A549 (cell line): Measurements from ENCODE around the gene POU6F1. TPM values are rescaled to one million over a fixed set of nuclear protein-coding genes. Genes with fewer than 3 reads are reported as not detected.
A peak's percentile ranks its signal among the peaks of the same experiment; 100 is the strongest.

ENCODE experiments used
- ATAC-seq, 2 experiments: fragments of 200-7000 bp in 1 of 2; fragments of >200 bp in 1 of 2; cut with Nextera tagmentation in 1 of 2; cut with Tn5 transposase in 1 of 2; 3 replicates each; pipeline versions ENCODE4 v1.8.0 to v1.9.1; 2018 to 2020; ENCODE audit warnings: mild to moderate bottlenecking in 1 of 2, moderate library complexity in 1 of 2
- CTCF ChIA-PET: fragments of 300-600 bp; sonication (Branson Sonifier 250); formaldehyde crosslinking; extraction: SDS; loops from one replicate; lab custom pipeline; 2021; ENCODE audit warnings: antibody characterized with exemption, inconsistent platforms; lab: Yijun Ruan, JAX
- POLR2A ChIA-PET: fragments of 350-600 bp; formaldehyde crosslinking; extraction: SDS; loops from one replicate; lab custom pipeline; 2021; ENCODE audit warnings: antibody characterized with exemption, inconsistent platforms; lab: Yijun Ruan, JAX
- DNase-seq, 2 experiments: peaks; one replicate each; pipeline versions ENCODE4 v3.0.0 to v3.0.0-alpha.2; 2011 to 2016; ENCODE audit warnings: low read depth in 1 of 2, low spot score in 1 of 2
- FAIRE-seq: peaks from 2 replicates; lab custom pipeline; 2011; peaks lifted over from hg19 to GRCh38; lab: Jason Lieb, UNC
- H3K27ac ChIP-seq, 2 experiments: fragments of >200 bp; sonication (Bioruptor Twin); formaldehyde crosslinking; 3 replicates each; pipeline ENCODE4 v1.5.1; 2016 to 2017
- H3K4me1 ChIP-seq: fragments of >200 bp; sonication (Bioruptor Twin); formaldehyde crosslinking; 3 replicates; pipeline ENCODE4 v1.6.1; 2016
- H3K4me2 ChIP-seq: fragments of >200 bp; sonication (Bioruptor Twin); formaldehyde crosslinking; 3 replicates; pipeline ENCODE4 v1.6.1; 2016
- H3K4me3 ChIP-seq: fragments of >200 bp; sonication (Bioruptor Twin); formaldehyde crosslinking; 3 replicates; pipeline ENCODE4 v1.5.1; 2016
- H3K9me3 ChIP-seq: fragments of >200 bp; sonication (Bioruptor Twin); formaldehyde crosslinking; 3 replicates; pipeline ENCODE4 v1.6.1; 2016
- EP300 ChIP-seq, 2 experiments: fragments of >200 bp; sonication (Bioruptor Twin); formaldehyde crosslinking; IDR thresholded peaks; 2 replicates in 1 of 2; 3 replicates in 1 of 2; pipeline ENCODE4 v1.6.1; 2016 to 2017
- JUNB ChIP-seq: fragments of >200 bp; sonication (Bioruptor Twin); formaldehyde crosslinking; IDR thresholded peaks from 2 replicates; pipeline ENCODE4 v1.6.1; 2016
- MAFK ChIP-seq: fragments of 450-650 bp; IDR thresholded peaks from 2 replicates; pipeline ENCODE4 v1.6.1; 2014; ENCODE audit not compliant: partially characterized antibody
- WGBS: methylation state at CpG from one replicate; pipeline ENCODE4 v1.1.6; 2017; ENCODE audit errors: missing lambda C conversion rate; 5-methylcytosine and 5-hydroxymethylcytosine counted together
- polyA plus RNA-seq, 4 experiments: library from polyadenylated mRNA; depleted of rRNA in 3 of 4; stranded (reverse); fragments of >200 nt; fragmentation: RNase III in 1 of 4; extraction: RNeasy Plus Mini Kit Qiagen cat#74134 plus additional on column Dnase treatment in 1 of 4; gene quantifications; 2 replicates in 3 of 4; 3 replicates in 1 of 4; pipeline ENCODE4 v1.2.3, GENCODE V29; 2011 to 2017
- small RNA-seq, 6 experiments: library from RNA; depleted of rRNA; stranded (forward); fragments of <200 nt; gene quantifications; one replicate each; pipeline ENCODE3, GENCODE V24; 2012
- TF ChIP-seq, protein P1 (sequence below): fragments of >200 bp; sonication (Bioruptor Twin); formaldehyde crosslinking; IDR thresholded peaks from 2 replicates; pipeline ENCODE4 v1.6.1; 2016

POU6F1 gene
- polyA plus RNA-seq, 2 of the 4 experiments (the other 2 are of a cell fraction), result 0.58 to 1.3 TPM

DNA sequence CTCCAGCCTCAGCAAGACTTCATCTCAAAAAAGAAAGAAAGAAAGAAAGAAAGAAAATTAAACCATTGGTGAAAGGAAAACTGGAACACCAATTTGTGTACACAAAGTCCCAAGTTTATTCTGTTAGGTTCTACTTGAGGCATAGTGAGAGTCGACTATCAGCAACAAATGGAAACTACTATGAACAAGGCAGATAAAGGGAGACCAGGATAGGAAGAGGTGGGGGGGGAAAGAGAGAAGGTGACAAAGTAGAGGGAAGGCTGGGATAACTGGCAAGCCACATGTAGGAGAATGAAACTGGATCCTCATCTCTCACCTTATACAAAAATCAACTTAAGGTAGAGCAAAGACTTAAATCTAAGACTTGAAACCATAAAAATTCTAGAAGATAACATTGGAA, 70.6 kb downstream of the POU6F1 start:
- Histone ChIP-seq H3K9me3 (no peaks in the 10 kb centered on the region), H3K4me2 (no peak overlapping the region), H3K4me1 (no peaks in the 10 kb centered on the region), H3K4me3 (no peak overlapping the region), H3K27ac (no peak overlapping the region)
- WGBS, result 73% methylated on average over 1 of the region's 1 CpG
- ChIA-PET CTCF (no interaction called here), POLR2A (no interaction called here)
- no peak for DNase-seq
- no peak for ATAC-seq
- TF ChIP-seq, protein P1, sequence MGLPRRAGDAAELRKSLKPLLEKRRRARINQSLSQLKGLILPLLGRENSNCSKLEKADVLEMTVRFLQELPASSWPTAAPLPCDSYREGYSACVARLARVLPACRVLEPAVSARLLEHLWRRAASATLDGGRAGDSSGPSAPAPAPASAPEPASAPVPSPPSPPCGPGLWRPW, result no peak
- no peak for TF ChIP-seq EP300 (IDR thresholded peaks at IDR 0.05)
- no peak for FAIRE-seq

DNA sequence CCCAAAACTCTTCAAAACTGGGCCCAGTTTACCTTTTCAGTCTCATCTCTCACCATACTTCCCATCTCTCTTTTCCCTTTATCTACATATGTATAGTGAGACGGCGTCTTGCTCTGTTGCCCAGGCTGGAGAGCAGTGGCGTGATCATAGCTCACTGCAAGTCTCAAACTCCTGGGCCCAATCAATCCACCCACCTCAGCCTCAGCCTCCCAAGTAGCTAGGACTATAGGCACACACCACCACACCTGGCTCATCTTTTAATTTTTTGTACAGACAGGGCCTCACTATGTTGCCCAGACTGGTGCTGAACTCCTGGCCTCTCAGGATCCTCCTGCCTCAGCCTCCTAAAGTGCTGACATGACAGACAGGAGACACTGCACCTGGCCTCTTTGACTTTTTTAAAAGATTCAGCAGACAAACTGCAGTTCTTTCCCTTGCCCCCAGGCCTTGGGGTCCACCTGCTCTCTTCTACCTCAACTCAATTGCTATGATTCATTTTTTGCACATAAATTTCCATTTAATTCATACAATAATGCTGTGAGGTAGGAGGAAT, 78.5 kb downstream of the POU6F1 start:
- CTCF ChIA-PET, result no interaction called here
- DNase-seq, result no peak
- Histone ChIP-seq H3K4me1 (no peaks in the 10 kb centered on the region), H3K4me2 (no peak overlapping the region), H3K4me3 (no peak overlapping the region), H3K9me3 (no peaks in the 10 kb centered on the region), H3K27ac (no peak overlapping the region)
- WGBS, result 96% methylated on average over 3 of the region's 3 CpGs
- no peak for ATAC-seq
- POLR2A ChIA-PET, result no interaction called here
- no peak for TF ChIP-seq JUNB
- peak; percentile 71 for TF ChIP-seq MAFK
- FAIRE-seq, result no peak

Small RNA genes lying within 50 kb of the gene (small RNA-seq; reads per million reads assigned to genes)
- gene RF00019 (0 reads per million in 6 experiments), gene RNU6-199P (0 reads per million in 6 experiments)

Other genes starting within 250 kb of the POU6F1 start
- gene SLC11A2, start 191.7 kb downstream of the POU6F1 start, polyA plus RNA-seq (2011; rRNA removed), result 80.7 and 82.6 TPM in 2 replicates
- 28.3 to 31.6 TPM (median 30.8 TPM) in 3 replicates for gene SLC11A2, start 191.7 kb downstream of the POU6F1 start, polyA plus RNA-seq (2017; fragmentation: RNase III; extraction: RNeasy Plus Mini Kit Qiagen cat#74134 plus additional on column Dnase treatment)
- gene LETMD1, start 169.7 kb downstream of the POU6F1 start, polyA plus RNA-seq (2011; rRNA removed), result 72.9 and 83.0 TPM in 2 replicates
- gene LETMD1, start 169.7 kb downstream of the POU6F1 start, polyA plus RNA-seq (2017; fragmentation: RNase III; extraction: RNeasy Plus Mini Kit Qiagen cat#74134 plus additional on column Dnase treatment), result 29.6 to 35.9 TPM (median 31.5 TPM) in 3 replicates
- gene CSRNP2, start 134.5 kb downstream of the POU6F1 start, polyA plus RNA-seq (2011; rRNA removed), result 20.3 and 21.6 TPM in 2 replicates
- gene CSRNP2, start 134.5 kb downstream of the POU6F1 start, polyA plus RNA-seq (2017; fragmentation: RNase III; extraction: RNeasy Plus Mini Kit Qiagen cat#74134 plus additional on column Dnase treatment), result 9.9 to 11.1 TPM (median 10.3 TPM) in 3 replicates
- 36.9 and 39.8 TPM in 2 replicates for gene TFCP2, start 44.9 kb downstream of the POU6F1 start, polyA plus RNA-seq (2011; rRNA removed)
- gene TFCP2, start 44.9 kb downstream of the POU6F1 start, polyA plus RNA-seq (2017; fragmentation: RNase III; extraction: RNeasy Plus Mini Kit Qiagen cat#74134 plus additional on column Dnase treatment), result 18.7 to 19.4 TPM (median 19.0 TPM) in 3 replicates
- 375 and 459 TPM in 2 replicates for gene DAZAP2, start 20.8 kb upstream of the POU6F1 start, polyA plus RNA-seq (2011; rRNA removed)
- 290 to 304 TPM (median 292 TPM) in 3 replicates for gene DAZAP2, start 20.8 kb upstream of the POU6F1 start, polyA plus RNA-seq (2017; fragmentation: RNase III; extraction: RNeasy Plus Mini Kit Qiagen cat#74134 plus additional on column Dnase treatment)
- gene SMAGP, start 52.4 kb upstream of the POU6F1 start, polyA plus RNA-seq (2011; rRNA removed), result 27.2 and 38.3 TPM in 2 replicates
- 14.8 to 16.4 TPM (median 15.5 TPM) in 3 replicates for gene SMAGP, start 52.4 kb upstream of the POU6F1 start, polyA plus RNA-seq (2017; fragmentation: RNase III; extraction: RNeasy Plus Mini Kit Qiagen cat#74134 plus additional on column Dnase treatment)
- gene BIN2, start 106.1 kb upstream of the POU6F1 start, polyA plus RNA-seq (2011; rRNA removed), result 0.52 and 0.57 TPM in 2 replicates
- gene BIN2, start 106.1 kb upstream of the POU6F1 start, polyA plus RNA-seq (2017; fragmentation: RNase III; extraction: RNeasy Plus Mini Kit Qiagen cat#74134 plus additional on column Dnase treatment), result 0.05 to 0.08 TPM in 2 of 3 replicates, not detected in the other
- gene CELA1, start 128.6 kb upstream of the POU6F1 start, polyA plus RNA-seq (2011; rRNA removed), result not detected in 2 replicates
- gene CELA1, start 128.6 kb upstream of the POU6F1 start, polyA plus RNA-seq (2017; fragmentation: RNase III; extraction: RNeasy Plus Mini Kit Qiagen cat#74134 plus additional on column Dnase treatment), result not detected in 3 replicates
- 3.9 and 4.3 TPM in 2 replicates for gene GALNT6, start 173.3 kb upstream of the POU6F1 start, polyA plus RNA-seq (2011; rRNA removed)
- 2.9 to 4.1 TPM (median 3.6 TPM) in 3 replicates for gene GALNT6, start 173.3 kb upstream of the POU6F1 start, polyA plus RNA-seq (2017; fragmentation: RNase III; extraction: RNeasy Plus Mini Kit Qiagen cat#74134 plus additional on column Dnase treatment)
- gene SLC4A8, start 206.8 kb upstream of the POU6F1 start, polyA plus RNA-seq (2011; rRNA removed), result 1.7 and 2.3 TPM in 2 replicates
- gene SLC4A8, start 206.8 kb upstream of the POU6F1 start, polyA plus RNA-seq (2017; fragmentation: RNase III; extraction: RNeasy Plus Mini Kit Qiagen cat#74134 plus additional on column Dnase treatment), result 1.1 to 1.6 TPM (median 1.4 TPM) in 3 replicates